IMR-90 (cell line): ENCODE measurements around the gene KDM3A.

Source experiments
- BHLHE40 ChIP-seq: fragments of 150-350 bp; IDR thresholded peaks from 2 replicates; pipeline ENCODE4 v1.6.1; 2016; ENCODE audit warnings: mild to moderate bottlenecking, low read depth, low read length
- CEBPB ChIP-seq: IDR thresholded peaks from 2 replicates; pipeline ENCODE4 v1.6.1; 2012; ENCODE audit warnings: low read depth, low read length, improper control_type of control experiment
- CTCF ChIP-seq: conservative IDR thresholded peaks from 2 replicates; pipeline ENCODE4 v1.5.1; 2012; ENCODE audit warnings: mild to moderate bottlenecking, low read depth, low read length, improper control_type of control experiment
- ELK1 ChIP-seq: fragments of 150-350 bp; IDR thresholded peaks from 2 replicates; pipeline ENCODE4 v1.6.1; 2016; ENCODE audit warnings: low read depth, mild to moderate bottlenecking, low read length, moderate library complexity, borderline replicate concordance
- MAZ ChIP-seq: IDR thresholded peaks from 2 replicates; pipeline ENCODE4 v1.6.1; 2012; ENCODE audit warnings: low read depth, mild to moderate bottlenecking, low read length, improper control_type of control experiment, moderate library complexity, borderline replicate concordance
- RAD21 ChIP-seq: IDR thresholded peaks from 2 replicates; pipeline ENCODE4 v1.6.1; 2012; ENCODE audit warnings: low read length, improper control_type of control experiment
- SMC3 ChIP-seq: fragments of 150-350 bp; IDR thresholded peaks from 2 replicates; pipeline ENCODE4 v1.6.1; 2016; ENCODE audit warnings: low read depth, mild to moderate bottlenecking, antibody characterized with exemption, low read length, moderate library complexity

GRCh38 chr2:86468162-86469033 lies 27.2 kb downstream of the KDM3A start:
- no peak for TF ChIP-seq CTCF
- TF ChIP-seq CEBPB, result no peak
- TF ChIP-seq ELK1, result no peak
- TF ChIP-seq RAD21, result no peak
- no peak for TF ChIP-seq MAZ
- TF ChIP-seq BHLHE40, result no peak
- TF ChIP-seq SMC3, result no peak
